ENCODE results near the gene MT1F. TPM values are rescaled to one million over a fixed set of nuclear protein-coding genes. Genes with fewer than 3 reads are reported as not detected.

The MT1F gene
- not detected for polyA plus RNA-seq (2012; ENCODE audit: low read depth, missing spikeins)

- DNase-seq (ENCODE audit: insufficient read length, low spot score) = no peak
- no peak for FAIRE-seq
- TF ChIP-seq SPI1 (IDR thresholded peaks at IDR 0.05; ENCODE audit: low read depth, low read length) (no peak), TAF1 (IDR thresholded peaks at IDR 0.05; ENCODE audit: low read depth, low read length) (no peak), POU2F2 (IDR thresholded peaks at IDR 0.05; ENCODE audit: low read depth, low read length) (no peak), PAX5 (IDR thresholded peaks at IDR 0.05; ENCODE audit: insufficient read depth, low read length, severe bottlenecking) (no peak), POLR2AphosphoS5 (IDR thresholded peaks at IDR 0.05; ENCODE audit: low read depth, low read length) (no peak), POLR2A (IDR thresholded peaks at IDR 0.05; ENCODE audit: low read depth, low read length) (no peak)
Observed at GRCh38 chr16:56657555-56658326, at the start of gene MT1F. Gene MT1F, plus strand, starts transcription at chr16:56657959. Its CDS starts 100 bp downstream, at chr16:56658059.

GRCh38 chr16:56608043-56608875 is 49.5 kb upstream of the MT1F start, which contains the start of gene MT2A:
Gene MT2A, plus strand, starts transcription at chr16:56608584. Its CDS starts 72 bp downstream, at chr16:56608656.
- peak; percentile 69 for FAIRE-seq
- 0 out of 2 replicates have a peak, but pooled peaks have one; percentile 2 for TF ChIP-seq SPI1 (IDR thresholded peaks at IDR 0.05; ENCODE audit: low read depth, low read length)
- TF ChIP-seq TAF1 (IDR thresholded peaks at IDR 0.05; ENCODE audit: low read depth, low read length) = no peak
- no peak for TF ChIP-seq POLR2A (IDR thresholded peaks at IDR 0.05; ENCODE audit: low read depth, low read length)
- peak; percentile 93 for DNase-seq (ENCODE audit: insufficient read length, low spot score)

- TF ChIP-seq POU2F2 (IDR thresholded peaks at IDR 0.05; ENCODE audit: low read depth, low read length) = no peak
- TF ChIP-seq SPI1 (IDR thresholded peaks at IDR 0.05; ENCODE audit: low read depth, low read length) = no peak
- no peak for TF ChIP-seq POLR2A (IDR thresholded peaks at IDR 0.05; ENCODE audit: low read depth, low read length)
- TF ChIP-seq PAX5 (IDR thresholded peaks at IDR 0.05; ENCODE audit: insufficient read depth, low read length, severe bottlenecking) = no peak
- TF ChIP-seq POLR2AphosphoS5 (IDR thresholded peaks at IDR 0.05; ENCODE audit: low read depth, low read length) = no peak
- no peak for TF ChIP-seq TAF1 (IDR thresholded peaks at IDR 0.05; ENCODE audit: low read depth, low read length)
- no peak for DNase-seq (ENCODE audit: insufficient read length, low spot score)
- FAIRE-seq = no peak
Observed at GRCh38 chr16:56608876-56609462, 48.8 kb upstream of the MT1F start.

GRCh38 chr16:56609463-56609921 is 48.3 kb upstream of the MT1F start:
- TF ChIP-seq SPI1 (IDR thresholded peaks at IDR 0.05; ENCODE audit: low read depth, low read length) (peak; percentile 27; the same call in 1 of the 2 replicates), PAX5 (IDR thresholded peaks at IDR 0.05; ENCODE audit: insufficient read depth, low read length, severe bottlenecking) (no peak), TAF1 (IDR thresholded peaks at IDR 0.05; ENCODE audit: low read depth, low read length) (no peak)
- DNase-seq (ENCODE audit: insufficient read length, low spot score) (peak; percentile 57), FAIRE-seq (peak; percentile 58)

GRCh38 chr16:56610017-56610608 is 47.6 kb upstream of the MT1F start:
- TF ChIP-seq POLR2AphosphoS5 (IDR thresholded peaks at IDR 0.05; ENCODE audit: low read depth, low read length) (no peak), POLR2A (IDR thresholded peaks at IDR 0.05; ENCODE audit: low read depth, low read length) (no peak), POU2F2 (IDR thresholded peaks at IDR 0.05; ENCODE audit: low read depth, low read length) (no peak), SPI1 (IDR thresholded peaks at IDR 0.05; ENCODE audit: low read depth, low read length) (no peak), PAX5 (IDR thresholded peaks at IDR 0.05; ENCODE audit: insufficient read depth, low read length, severe bottlenecking) (no peak), TAF1 (IDR thresholded peaks at IDR 0.05; ENCODE audit: low read depth, low read length) (no peak)
- peak; percentile 73 for FAIRE-seq
- DNase-seq (ENCODE audit: insufficient read length, low spot score) = no peak

GRCh38 chr16:56610609-56611111 is 47.1 kb upstream of the MT1F start:
- TF ChIP-seq POLR2AphosphoS5 (IDR thresholded peaks at IDR 0.05; ENCODE audit: low read depth, low read length) (no peak), PAX5 (IDR thresholded peaks at IDR 0.05; ENCODE audit: insufficient read depth, low read length, severe bottlenecking) (no peak), SPI1 (IDR thresholded peaks at IDR 0.05; ENCODE audit: low read depth, low read length) (no peak), POU2F2 (IDR thresholded peaks at IDR 0.05; ENCODE audit: low read depth, low read length) (no peak), TAF1 (IDR thresholded peaks at IDR 0.05; ENCODE audit: low read depth, low read length) (no peak), POLR2A (IDR thresholded peaks at IDR 0.05; ENCODE audit: low read depth, low read length) (no peak)
- FAIRE-seq = peak; percentile 26

DNA sequence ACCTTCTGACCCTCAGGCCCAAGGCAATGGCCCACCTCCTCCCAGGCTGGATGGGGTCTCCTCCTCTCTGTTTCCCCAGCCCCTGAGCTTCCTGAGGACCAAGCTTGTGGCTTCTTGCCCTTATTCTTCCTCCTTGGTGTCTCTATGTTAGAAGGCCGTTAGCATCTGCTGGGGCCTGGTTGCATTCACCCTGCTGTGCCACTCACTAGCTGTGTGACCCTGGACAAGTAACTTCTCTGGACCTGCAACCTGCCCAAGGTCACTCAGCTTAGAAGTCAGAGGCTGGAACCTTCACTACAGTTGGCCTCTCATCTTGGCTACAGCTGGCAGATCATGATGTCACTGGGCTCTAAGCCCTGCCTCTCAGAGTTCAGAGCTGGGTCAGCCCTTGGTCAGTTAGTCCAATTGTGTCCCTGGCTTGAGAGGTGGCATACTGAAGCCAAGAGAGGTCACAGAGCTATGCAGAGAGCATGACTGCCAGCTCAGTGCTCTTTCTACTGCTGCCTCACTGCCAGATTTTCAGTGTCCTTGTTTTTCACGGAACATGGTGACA is 46.4 kb upstream of the MT1F start:
- TF ChIP-seq POLR2AphosphoS5 (IDR thresholded peaks at IDR 0.05; ENCODE audit: low read depth, low read length) (no peak), POU2F2 (IDR thresholded peaks at IDR 0.05; ENCODE audit: low read depth, low read length) (no peak), TAF1 (IDR thresholded peaks at IDR 0.05; ENCODE audit: low read depth, low read length) (no peak), POLR2A (IDR thresholded peaks at IDR 0.05; ENCODE audit: low read depth, low read length) (no peak), SPI1 (IDR thresholded peaks at IDR 0.05; ENCODE audit: low read depth, low read length) (no peak), PAX5 (IDR thresholded peaks at IDR 0.05; ENCODE audit: insufficient read depth, low read length, severe bottlenecking) (no peak)
- FAIRE-seq (no peak), DNase-seq (ENCODE audit: insufficient read length, low spot score) (no peak)

More at GRCh38 chr16:56610609-56611111, 47.1 kb upstream of the MT1F start:
- no peak for DNase-seq (ENCODE audit: insufficient read length, low spot score)

GRCh38 chr16:56613706-56614105 is 44.1 kb upstream of the MT1F start:
- FAIRE-seq (no peak), DNase-seq (ENCODE audit: insufficient read length, low spot score) (no peak)
- TF ChIP-seq SPI1 (IDR thresholded peaks at IDR 0.05; ENCODE audit: low read depth, low read length) (no peak), POLR2A (IDR thresholded peaks at IDR 0.05; ENCODE audit: low read depth, low read length) (no peak), POLR2AphosphoS5 (IDR thresholded peaks at IDR 0.05; ENCODE audit: low read depth, low read length) (no peak), POU2F2 (IDR thresholded peaks at IDR 0.05; ENCODE audit: low read depth, low read length) (no peak), TAF1 (IDR thresholded peaks at IDR 0.05; ENCODE audit: low read depth, low read length) (no peak), PAX5 (IDR thresholded peaks at IDR 0.05; ENCODE audit: insufficient read depth, low read length, severe bottlenecking) (no peak)

Measured in GM12891 (cell line).